ENCODE data around the gene PLEK.
"Not testable (repeated sequence)": the region's sequence is repeated elsewhere in the genome, so short reads cannot be mapped to it uniquely, and the experiment has no call there.

The PLEK gene

DNA sequence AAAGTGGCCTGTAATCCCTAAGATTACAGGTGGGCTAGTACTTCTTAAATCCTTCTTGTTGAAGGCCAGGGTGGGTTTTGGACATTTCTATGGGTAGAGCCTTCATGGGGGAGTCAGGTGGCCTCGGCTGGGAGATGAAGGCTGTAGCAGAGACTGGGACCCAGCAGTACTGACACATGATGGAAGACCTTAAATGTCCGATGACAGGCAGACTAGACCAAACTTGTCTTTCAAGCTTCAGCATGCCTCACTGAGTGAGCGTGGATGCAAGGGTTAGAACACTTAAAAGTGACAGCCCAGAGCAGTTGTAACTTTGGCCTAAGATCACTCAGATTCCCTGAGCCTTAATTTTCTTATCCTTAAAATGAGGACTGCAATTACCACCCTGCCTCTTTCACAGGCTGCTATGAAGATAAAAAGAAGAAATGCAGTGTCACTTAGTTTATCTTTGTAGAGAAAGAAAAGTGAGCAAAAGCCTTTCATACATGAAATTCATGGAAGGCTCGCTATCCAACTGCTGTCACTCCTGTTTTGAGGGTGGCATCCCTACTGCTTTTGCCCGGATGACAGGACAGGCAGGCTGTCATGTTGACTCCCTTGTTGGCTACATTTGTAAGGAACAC is 19.5 kb downstream of the PLEK start:
- FAIRE-seq (no peak), DNase-seq (ENCODE audit: low spot score) (no peak)

DNA sequence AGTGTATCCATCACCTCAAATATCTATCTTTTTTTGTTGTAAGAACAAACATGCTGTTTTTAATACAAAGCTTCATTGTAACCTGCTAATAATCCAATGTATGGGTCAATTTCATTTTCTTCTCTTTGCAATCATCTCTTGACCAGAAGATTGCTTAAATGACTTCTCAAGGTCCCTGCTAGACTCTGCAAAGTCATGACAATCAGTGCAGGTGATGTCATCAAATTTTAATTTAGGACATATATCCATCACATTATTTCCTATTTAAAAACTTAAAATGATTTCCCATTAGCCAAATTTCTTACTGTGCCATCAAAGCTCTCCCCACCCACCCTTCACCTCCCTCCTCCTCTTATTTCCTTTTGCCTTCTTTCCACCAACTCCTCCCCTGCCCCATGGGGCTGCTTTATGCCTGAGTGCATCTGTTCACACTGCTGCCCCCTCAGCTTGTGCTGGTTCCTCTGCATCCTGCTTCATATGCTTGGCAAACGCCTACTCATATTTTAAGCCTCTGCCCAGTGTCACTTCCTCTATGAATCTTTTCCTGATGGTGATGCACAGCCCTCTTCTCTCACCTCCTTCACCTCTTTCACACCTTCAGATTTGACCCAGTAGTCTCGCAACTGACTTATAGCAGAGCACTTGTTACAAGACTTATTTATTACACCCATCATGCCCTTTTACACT is 20.3 kb downstream of the PLEK start:
- no peak for DNase-seq (ENCODE audit: low spot score)
- no peak for FAIRE-seq

DNA sequence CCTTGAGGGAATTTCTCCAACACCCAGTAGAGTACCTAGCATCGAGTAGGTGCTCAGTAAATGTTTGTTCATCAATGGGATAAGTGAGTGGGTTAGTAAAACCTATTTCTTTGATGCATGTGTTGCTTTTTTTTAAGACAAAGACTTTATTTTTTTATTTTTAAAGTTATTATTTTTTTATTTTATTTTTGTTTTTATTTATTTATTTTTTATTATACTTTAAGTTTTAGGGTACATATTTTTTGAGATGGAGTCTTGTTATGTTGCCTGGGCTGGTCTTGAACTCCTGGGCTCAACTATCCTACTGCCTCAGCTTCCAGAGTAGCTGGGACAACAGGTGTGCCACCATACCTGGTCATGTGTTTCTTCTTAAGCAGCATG is 20.8 kb downstream of the PLEK start:
- no peak for FAIRE-seq

DNA sequence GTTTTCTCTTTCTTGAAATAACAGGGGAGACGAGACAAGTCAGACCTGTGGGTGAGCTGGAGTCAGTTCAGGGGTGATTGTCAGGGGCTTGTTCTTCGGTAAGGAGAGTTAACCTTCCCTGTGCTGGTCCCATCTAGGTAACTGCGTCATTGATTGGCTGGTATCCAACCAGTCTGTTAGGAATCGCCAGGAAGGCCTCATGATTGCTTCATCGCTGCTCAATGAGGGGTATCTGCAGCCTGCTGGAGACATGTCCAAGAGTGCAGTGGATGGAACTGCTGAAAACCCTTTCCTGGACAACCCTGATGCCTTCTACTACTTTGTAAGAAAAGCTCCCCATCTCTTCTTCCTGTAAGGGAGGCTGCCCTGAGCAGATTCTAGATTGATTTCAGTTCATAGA is 21.3 kb downstream of the PLEK start:
- no peak for FAIRE-seq
- no peak for DNase-seq (ENCODE audit: low spot score)

More for the DNA sequence above, 20.8 kb downstream of the PLEK start:
- no peak for DNase-seq (ENCODE audit: low spot score)

- FAIRE-seq = no peak
These were observed 22.6 kb downstream of the PLEK start for GRCh38 chr2:68387408-68388350.

DNA sequence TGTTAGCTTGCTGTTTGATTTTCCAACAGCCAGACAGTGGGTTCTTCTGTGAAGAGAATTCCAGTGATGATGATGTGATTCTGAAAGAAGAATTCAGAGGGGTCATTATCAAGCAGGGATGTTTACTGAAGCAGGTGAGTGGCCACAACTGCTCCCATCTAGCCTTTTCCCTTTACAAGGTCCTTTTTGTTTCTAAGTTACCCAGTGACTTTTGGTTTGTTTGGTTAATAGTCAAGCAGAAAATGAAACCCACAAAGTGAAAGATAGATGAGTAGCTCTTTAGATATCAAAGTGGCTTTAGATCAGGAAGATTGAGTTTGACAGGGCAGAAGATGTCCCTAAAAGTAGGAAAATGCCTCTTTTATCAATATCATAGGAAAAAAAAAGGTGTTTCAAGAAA is 23.3 kb downstream of the PLEK start:
- DNase-seq (ENCODE audit: low spot score) (no peak), FAIRE-seq (no peak)

More at GRCh38 chr2:68387408-68388350, 22.6 kb downstream of the PLEK start:
- DNase-seq (ENCODE audit: low spot score) = no peak

DNA sequence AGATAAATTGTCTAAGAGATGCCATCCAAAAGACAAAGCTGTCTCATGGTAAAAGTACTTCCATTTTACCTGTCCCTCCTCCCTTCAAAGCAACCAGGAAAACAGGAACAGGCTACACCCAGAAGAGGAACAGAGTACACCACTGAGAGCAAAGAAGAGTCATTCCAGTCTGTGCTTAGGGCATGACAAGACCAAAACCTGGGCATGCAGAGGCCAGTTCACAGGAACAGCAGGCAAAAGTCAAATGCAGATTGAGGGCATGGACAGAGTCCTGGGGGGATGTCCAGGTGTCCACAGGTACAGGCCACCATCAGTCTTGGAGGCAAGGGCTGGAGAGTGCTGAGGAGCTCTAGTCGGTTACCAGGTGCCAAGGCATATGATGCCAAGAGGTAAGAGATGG is 23.7 kb downstream of the PLEK start:
- DNase-seq (ENCODE audit: low spot score) (no peak), FAIRE-seq (no peak)

DNA sequence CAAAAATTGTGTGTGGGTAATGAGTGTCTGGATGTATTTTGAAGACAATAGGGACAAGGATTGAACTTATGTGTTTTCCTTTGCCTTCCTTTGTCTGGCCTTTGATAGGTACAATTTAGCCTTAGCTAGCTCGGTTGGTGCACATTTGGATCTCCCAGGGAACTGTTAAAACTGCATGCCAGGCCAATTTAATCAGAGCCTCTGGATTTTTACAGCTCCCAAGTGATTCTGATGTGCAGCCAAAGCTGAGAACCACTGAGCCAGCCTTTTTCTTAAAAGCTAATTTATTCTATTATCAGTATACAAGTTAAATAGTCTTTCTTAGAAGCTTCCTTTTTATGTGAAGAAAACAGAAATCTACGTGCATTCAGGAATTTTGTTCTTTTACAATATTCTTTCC is 25.0 kb downstream of the PLEK start:
- FAIRE-seq (no peak), DNase-seq (ENCODE audit: low spot score) (no peak)

DNA sequence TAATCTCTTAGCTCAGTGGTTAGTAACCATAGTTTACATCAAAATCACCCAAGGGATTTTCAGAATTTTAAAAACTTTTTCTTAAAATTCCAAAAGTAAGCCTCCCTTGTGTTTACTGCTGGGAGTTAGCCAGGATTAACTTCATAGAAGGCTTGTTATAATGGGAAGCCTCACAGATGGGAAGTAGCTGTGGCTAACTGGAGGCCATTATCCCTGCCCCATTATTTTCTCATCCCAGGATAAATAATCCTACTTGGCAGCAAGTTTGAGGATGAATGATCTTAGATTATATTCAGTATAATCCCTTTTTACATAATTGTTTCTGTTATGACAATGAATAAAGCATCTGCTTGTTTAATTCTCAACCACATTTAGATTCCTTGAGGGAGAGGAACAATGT is 25.5 kb downstream of the PLEK start:
- no peak for FAIRE-seq
- DNase-seq (ENCODE audit: low spot score) = no peak

GRCh38 chr2:68391099-68391498 is 26.0 kb downstream of the PLEK start:
- DNase-seq (ENCODE audit: low spot score) (no peak), FAIRE-seq (no peak)

DNA sequence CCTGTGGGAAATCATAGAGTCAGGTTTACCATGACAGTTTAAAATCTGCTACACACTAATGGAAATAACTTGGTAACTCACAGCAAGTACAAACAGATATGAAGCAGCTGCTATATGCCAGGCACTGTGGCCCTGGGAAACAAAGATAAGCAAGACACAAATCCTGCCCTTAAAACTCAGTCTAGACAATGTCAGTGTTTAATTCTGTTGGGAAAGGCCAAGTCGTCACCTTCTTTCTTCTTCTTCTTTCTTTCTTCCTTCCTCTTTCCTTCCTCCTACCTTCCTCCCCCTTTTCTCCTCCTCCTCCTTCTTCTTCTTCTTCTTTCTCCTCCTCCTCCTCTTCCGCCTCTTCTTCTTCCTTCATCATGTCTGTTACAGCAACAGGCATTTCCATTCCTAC is 26.8 kb downstream of the PLEK start:
- FAIRE-seq = no peak
- no peak for DNase-seq (ENCODE audit: low spot score)

DNA sequence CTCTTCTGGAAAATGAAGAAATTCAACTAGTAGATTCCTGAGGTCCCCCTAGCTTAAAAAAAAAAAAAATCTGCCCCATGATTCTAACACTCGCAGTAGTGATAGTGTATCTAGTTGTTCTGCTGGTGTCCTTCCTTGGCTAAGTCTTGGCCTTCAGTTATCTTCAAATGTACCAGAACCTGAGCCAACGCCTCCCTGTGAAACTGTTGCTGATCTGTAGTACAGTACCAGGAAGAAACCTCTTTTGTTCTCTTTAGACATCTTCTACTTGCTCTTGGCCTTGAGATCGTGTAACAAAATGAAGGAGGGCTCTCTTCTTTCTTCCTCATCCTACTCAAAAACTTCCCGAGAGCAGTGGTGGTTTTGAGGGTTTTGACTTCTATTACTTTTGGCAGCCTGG is 31.0 kb downstream of the PLEK start:
- DNase-seq (ENCODE audit: low spot score) = no peak
- no peak for FAIRE-seq

DNA sequence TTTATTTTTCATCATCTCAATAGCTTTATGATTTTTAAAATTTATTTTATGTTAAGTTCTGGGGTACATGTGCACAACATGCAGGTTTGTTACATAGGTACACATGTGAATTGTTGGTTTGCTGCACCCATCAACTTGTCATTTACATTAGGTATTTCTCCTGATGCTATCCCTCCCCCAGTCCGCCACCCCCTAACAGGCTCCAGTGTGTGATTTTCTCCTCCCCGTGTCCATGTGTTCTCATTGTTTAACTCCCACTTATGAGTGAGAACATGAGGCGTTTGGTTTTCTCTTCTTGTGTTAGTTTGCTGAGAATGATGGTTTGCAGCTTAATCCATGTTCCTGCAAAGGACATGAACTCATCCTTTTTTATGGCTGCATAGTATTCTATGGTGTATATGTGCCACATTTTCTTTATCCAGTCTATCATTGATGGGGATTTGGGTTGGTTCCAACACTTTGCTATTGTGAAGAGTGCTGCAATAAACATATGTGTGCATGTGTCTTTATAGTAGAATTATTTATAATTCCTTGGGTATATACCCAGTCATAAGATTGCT is 32.7 kb downstream of the PLEK start:
- not testable (repeated sequence) for FAIRE-seq; DNase-seq (ENCODE audit: low spot score)

DNA sequence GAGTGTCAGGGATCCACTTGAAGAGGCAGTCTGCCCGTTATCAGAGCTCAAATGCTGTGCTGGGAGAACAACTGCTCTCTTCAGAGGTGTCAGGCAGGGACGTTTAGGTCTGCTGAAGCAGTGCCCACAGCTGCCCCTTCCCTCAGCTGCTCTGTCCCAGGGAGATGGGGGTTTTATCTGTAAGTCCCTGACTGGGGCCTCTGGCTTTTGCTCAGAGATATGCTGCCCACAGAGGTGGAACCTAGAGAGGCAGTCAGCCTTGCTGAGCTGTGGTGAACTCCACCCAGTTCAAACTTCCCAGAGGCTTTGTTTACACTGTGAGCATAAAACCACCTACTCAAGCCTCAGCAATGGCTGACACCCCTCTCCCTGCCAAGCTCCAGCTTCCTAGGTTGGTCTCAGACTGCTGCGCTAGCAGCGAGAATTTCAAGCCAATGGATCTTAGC is 38.1 kb downstream of the PLEK start:
- FAIRE-seq = no peak

DNA sequence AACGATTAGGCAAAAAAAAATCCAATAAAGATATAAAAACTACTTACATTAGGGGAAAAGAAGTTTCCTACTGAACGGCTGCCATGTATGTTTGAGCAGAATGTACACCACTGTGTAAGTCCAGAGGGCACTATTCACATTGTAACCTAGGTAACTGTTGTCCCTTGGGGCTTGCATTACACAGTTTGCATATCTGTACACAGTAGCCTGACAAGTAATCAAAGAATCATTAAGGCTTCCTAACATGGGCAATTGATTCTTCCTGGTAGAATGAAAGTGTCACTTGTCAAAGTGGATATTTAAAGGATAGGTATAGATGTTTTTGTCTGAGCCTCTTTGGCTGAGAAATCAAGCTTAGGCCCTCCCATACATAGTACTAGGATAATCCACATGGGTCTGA is 39.1 kb downstream of the PLEK start:
- DNase-seq (ENCODE audit: low spot score) = no peak
- FAIRE-seq = no peak

More for the DNA sequence above, 38.1 kb downstream of the PLEK start:
- no peak for DNase-seq (ENCODE audit: low spot score)

- DNase-seq (ENCODE audit: low spot score) (no peak), FAIRE-seq (no peak)
These were observed 40.1 kb downstream of the PLEK start for GRCh38 chr2:68404893-68405799.

DNA sequence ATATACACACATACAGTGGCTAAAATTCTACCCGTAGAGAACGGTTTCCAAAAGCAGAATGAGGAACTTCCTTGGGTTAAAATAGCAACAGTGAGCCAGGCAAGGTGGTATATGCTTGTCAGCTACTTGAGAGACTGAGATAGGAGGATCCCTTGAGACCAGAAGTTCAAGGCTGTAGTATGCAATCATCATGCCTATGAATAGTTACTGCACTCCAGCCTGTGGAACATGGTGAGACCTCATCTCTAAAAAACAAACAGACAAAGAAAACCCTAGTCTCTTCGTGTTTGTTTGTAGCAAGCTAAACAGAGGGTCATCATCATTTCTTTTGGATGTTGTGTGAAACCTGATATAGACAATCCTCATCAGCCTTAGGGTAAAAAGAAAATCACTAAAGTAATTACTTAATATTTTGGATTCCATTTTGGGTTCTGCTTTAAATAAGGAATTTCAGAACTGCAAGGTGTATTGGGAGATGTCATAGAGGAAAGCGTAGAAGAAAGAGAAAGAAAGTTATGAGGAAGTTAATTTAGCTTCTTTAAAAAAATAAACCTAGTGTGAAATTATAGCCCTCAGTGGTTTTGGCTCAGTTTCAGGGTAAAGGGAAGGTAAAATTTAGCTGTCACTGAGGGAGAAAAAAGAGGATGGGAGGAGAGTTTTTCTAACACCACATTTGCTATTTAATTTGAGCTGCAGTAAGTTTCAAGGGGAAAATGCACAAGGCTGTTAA is 46.5 kb downstream of the PLEK start:
- DNase-seq (ENCODE audit: low spot score) (no peak), FAIRE-seq (no peak)

- FAIRE-seq (no peak), DNase-seq (ENCODE audit: low spot score) (no peak)
These were observed 47.2 kb downstream of the PLEK start for GRCh38 chr2:68412127-68412819.

- no peak for DNase-seq (ENCODE audit: low spot score)
- FAIRE-seq = no peak
These were observed 48.4 kb downstream of the PLEK start for GRCh38 chr2:68413466-68413865.

Data from urothelium cell line (cell line).